Activated T-helper 1 cell treated with Interleukin-2 at 50 U/mL for 16 hours (primary cell): ENCODE data around the gene PTTG1IP.

Experiments used
- DNase-seq: peaks from one replicate; pipeline ENCODE4 v3.0.0-alpha.2; 2020; ENCODE audit warnings: low read depth

Gene PTTG1IP

DNA sequence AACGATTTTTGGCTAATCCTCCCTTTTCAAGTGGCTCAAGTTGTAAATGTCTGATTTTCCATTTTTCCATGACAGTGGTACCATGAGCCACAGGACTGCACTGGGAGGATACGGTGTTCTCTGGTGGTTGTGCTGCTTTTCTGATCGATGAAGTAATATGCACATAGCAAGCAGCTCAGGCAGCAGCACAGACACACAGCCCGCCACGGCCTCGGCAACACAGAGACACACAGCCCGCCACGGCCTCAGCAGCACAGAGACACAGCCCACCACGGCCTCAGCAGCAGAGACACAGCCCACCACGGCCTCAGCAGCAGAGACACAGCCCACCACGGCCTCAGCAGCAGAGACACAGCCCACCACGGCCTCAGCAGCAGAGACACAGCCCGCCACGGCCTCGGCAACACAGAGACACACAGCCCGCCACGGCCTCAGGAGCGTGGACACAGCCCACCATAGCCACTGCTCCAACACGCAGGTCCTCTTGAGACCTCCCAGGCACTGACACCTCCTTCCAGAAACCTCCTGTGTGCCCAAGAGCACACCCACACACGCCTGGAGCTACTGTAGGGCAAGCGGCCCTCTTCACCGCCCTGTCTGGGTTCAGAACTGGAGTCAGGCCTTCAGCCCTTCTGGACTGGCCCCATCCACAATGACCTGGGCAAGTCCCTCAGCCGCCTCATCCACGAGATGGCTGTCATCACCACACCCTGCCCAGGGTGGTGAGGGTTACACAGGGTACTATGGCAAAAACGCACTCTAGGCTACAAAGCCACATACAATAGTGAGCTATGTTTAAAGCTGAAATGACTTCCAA lies 10.4 kb downstream of the PTTG1IP start:
- no peak for DNase-seq

DNA sequence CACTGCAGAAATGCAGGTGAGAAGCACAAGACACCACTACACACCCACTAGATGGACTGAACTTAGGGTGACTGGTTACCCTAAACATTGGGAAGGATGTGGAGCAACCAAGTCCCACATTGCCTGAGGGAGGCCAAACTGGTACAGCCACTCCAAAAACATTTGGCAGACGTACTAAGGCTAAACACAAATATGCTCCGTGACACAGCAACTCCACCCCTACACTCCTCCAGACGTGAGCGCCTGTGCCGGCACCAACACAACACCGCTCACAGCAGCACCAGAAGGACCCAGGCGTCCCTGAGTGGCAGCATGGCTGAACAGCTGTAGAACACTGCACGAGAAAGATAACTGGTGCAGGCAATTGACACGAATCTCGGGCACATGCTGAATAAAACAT lies 14.7 kb downstream of the PTTG1IP start:
- no peak for DNase-seq

DNA sequence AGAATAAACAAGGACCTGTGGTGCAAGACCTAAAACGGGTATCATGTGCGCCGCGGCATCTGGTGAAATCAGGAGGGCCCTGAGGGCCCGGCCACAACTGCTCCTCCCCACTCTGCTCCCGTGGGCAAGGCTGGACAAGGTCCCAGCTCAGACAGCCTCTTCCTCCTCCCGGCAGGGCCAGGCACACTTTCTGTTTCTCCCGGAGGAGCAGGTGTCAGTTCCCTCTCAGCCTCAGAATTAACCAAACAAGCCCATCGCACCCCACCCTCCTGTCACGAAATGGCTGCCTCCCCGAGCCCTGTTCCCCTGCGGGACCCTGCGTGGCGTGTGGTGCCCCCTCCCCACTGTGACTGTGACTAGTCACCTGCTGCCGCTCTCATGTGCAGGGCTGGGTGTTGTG lies 15.2 kb downstream of the PTTG1IP start:
- DNase-seq = no peak

DNA sequence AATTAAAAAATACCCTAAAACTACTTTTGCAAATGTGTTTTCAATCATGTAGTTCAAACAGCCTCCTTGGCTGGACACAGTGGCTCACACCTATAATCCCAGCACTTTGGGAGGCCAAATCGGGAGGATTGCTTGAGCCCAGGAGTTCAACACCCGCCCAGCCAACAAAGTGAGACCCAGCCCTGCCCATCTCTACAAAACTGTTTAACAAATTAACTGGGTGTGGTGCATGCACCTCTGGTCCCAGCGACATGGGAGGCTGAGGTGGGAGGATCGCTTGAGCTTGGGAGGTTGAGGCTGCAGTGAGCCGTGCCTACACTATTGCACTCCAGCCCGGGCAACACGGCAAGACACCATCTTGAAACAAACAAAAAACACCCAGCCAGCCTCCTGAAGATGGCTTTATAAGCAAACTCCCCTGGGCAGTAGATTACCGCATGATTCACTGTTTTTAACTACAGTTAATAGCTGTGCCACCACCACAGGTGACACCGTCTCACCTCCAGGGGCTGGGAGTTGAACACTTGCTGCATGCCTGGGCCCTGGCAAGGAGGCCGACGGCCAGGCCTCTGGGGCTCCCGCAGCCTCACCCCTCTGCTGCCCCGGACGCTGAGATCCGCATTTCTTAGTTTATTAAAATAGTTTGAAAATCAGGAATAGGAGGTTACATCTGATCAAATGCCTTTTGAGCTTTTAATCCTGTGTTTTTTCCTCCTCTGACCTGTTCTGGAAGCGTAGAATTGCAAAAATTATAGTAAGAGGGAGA lies 16.2 kb downstream of the PTTG1IP start:
- no peak for DNase-seq

DNA sequence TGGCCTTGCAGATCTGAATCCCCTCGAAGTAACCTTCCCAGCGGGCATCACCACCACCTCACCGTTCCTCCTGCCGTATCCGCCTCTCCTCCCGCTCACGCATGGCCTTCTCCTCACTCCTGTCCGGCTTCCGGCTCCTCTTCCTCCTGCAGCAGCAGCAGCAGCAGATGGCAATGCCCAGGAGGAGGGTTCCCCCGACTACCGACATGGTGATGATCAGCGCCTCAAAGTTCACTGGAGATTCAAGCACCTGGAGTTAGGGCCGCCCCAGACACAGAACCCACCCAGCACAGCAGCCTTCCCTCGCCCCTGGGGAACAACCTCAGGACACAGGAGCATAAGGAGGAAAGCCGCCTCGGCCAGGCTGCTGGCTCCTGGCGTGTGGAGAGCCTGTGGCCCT lies 17.4 kb downstream of the PTTG1IP start:
- no peak for DNase-seq

DNA sequence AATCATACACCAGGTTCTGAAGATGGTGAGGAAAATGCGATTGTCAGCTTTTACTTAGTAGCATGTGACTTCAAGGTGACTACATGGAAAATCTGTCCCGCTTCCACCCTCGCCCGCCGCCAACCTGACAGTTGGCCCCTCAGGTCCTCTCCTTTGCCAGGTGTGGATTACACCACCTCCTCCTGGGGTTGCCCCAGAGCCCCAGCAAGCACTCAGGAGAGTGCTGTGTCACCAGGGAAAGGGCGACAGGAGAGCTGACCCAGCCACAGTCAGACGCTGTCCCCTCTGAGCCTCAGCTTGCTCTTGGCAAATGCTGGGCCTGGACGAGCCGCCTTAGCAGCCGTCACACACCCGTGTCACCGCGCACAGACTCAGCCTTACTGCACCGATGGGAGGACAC lies 17.9 kb downstream of the PTTG1IP start:
- DNase-seq = no peak

DNA sequence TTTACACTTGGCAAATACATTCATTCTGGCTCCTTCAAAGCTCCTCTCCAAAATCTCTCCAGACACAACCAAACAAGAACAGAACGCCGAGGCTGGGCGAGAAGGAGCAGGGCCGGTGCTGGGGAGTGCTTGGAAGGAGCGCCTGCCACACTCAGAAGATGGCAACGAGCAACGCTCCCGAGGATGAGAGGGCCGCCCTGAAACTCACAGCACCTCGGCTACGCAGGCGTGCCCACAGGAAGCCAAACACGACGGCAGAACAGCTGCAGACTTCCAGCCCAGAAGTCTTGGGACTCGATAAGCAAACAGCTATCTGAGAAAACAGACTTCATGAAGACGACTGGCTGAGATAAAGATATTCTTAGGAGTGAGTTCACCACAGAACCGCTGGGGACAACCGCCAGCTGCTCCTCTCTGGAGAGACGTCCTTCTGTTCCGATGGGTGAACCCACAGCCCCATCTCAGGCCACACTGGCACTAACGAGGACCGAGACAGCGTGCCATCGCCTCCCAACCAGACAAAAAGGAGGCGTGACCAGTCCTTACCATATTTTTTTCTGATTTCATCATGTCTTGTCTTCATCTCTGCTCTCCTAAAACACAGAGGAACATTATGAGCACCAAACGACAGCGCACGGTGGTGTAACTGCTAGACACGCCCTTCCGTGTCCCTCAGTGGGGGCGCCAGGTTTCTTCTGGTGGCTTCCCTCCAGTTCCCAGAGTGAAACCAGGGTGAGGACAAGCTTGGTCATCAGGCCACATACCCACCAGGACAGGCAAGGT lies 18.6 kb downstream of the PTTG1IP start:
- no peak for DNase-seq

DNA sequence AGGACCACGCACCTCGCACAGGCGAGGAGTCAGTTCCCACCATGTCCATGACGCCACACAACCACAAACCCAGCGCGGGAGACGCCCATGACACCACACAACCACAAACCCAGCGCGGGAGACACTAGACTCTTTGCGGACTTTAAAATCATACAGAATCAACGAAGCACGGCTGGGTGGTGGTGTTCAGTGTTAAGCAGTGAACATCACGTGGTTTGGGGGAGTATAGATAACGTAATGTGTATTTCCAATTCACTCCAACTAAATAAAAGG lies 19.2 kb downstream of the PTTG1IP start:
- DNase-seq = no peak

DNA sequence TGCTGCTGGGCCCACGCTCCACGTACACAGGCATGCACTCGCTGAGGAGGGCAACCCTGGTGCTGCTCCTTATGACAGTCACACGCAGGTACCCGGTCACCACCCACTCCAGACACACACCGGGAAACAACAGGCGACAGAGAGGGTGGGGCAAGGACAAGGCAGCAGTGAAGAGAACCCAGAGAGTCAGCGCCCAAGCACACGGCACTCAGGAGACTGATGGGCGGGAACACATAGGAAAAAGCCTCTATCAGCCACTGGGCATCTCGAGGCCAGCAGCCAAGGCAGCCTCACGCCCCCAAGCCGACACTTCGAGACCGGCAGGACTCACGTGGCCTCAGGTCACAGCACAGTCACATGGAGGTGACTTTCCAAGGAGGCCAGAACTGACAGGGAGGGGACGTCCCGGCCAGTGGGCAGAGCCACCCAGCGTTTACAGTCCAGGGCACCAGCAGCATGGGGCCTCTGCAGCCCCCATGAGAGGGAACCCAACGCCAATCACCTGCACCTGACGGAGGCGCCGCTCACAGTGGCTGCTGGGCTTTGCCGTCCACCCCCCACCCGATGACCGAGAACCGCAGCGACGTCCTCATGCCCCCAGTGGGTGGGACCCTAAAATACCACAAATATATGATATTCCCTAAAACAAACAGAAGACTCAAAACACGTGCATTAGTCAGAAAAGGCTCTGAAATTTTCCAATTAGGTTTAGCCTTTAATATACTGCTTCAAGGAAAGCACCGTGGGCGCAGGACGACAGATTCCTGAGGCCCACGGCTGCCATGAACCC lies 19.7 kb downstream of the PTTG1IP start:
- no peak for DNase-seq

DNA sequence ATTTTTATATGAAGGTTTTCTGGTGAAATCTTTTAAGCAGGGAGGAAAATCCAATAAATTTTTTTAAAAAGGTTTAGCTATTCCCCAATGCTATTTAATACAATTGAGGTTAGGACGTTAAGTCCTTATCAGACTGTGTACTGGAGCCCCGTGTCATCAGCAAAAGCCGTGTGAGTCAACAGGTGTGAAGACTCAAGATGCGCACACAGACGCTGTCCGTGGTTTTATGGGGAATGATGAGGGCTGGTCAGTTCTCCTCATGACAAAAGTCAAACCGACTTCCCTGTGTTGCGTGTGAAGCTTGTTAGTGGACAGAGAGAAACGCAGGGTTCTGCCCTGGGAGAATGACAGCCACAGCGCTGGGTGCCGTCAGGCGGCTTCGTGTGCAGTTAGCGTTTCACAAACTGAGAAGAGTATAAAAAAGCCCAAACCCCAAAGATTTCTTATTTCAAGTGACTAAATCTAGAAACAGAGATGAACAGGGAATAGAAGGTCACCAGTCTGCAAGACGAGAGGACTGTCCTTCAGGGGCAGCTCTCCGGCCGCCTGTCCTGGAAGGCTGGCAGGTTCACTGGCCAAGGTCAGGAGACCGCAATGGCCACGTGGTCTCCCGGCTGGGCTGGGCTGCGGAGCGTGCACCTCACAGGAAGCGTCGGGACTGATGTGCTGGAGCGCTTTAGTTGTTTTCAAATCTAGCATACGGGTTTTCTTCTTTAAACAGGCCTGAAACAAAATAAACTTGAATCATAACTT lies 22.4 kb downstream of the PTTG1IP start:
- DNase-seq = no peak

DNA sequence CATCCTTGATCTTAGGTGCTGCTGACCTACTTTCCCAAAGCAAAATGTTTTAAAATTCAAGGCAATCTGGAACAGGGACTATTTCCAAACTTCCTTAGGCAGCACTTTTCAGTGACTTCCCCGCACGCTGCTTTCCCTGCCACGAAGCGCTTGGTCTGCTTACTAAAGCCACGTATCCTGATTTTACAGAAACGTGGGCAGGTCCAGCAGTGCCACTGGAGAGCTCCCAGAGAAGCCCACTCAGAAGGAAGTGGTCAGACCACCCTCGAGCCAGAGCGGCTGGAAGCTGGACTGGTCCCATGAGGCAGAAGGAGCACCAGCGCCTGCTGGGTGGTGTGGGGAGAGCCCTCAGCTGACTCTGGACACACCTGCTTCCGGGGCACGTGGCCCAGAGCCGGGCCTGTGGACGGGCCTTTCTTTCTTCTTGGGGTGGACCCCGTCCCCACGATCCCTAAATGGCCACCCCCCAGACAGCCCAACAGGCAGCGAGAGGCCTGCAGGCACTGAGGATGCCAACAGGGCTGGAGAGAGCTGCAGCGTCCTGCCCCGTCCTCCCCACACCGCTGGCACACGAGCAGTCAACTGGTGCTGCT lies 23.2 kb downstream of the PTTG1IP start:
- no peak for DNase-seq

DNA sequence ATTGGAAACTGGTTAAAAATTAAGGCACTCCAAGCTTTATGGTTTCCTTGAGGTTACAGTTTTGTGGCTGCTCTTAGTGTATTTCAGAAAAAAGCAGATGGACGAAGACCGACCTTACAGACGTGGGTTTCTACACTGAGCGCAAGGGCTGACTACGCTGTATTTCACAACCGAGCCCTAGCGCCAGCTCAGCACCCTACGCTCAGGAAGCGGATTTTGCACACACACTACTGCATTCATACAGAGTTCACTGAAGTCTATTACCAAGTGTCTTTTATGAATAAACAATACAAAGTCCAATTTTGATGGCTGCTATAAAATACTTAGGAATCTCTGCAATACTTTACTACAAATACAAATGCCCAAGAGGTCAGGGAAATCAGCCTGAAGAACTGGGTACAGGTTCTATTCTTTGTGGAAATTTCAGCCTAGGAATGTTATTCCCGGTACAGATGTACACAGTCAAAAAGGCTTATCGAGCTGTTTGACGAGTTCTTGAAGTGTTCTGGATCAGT lies 23.8 kb downstream of the PTTG1IP start:
- DNase-seq = no peak

DNA sequence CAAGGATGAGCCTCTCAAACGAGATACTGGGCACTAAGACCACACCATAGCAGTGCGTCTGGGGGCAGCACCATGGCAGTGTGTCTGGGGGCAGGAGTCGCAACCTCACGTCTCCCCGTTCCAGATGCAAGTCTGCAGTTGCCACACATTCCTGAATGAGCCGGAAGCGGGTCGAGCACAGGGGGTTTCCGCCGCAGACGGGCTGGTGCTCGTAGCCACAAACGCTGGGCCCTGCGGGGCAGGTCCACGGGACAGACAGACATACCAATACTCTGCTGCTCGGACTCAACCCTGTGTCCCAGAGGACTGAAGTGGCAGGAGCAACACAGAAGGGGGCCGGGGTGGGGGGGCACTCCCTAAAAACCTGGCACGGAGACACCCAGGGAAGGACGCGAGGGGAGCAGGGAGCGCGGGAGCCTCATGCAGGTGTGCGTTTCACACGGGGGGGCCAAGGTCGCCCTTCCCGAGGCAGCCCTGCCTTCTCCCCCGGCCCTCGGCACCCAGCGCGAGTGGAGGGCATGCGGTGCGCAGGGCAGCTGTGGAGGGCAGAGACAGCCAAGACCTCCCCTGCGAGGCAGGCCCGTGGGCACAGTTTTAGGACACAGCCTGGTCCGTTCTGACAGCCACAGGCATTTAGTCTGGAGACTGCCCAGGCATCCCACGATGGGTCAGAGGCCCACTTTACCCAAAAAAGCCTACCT lies 24.5 kb downstream of the PTTG1IP start:
- DNase-seq = no peak

DNA sequence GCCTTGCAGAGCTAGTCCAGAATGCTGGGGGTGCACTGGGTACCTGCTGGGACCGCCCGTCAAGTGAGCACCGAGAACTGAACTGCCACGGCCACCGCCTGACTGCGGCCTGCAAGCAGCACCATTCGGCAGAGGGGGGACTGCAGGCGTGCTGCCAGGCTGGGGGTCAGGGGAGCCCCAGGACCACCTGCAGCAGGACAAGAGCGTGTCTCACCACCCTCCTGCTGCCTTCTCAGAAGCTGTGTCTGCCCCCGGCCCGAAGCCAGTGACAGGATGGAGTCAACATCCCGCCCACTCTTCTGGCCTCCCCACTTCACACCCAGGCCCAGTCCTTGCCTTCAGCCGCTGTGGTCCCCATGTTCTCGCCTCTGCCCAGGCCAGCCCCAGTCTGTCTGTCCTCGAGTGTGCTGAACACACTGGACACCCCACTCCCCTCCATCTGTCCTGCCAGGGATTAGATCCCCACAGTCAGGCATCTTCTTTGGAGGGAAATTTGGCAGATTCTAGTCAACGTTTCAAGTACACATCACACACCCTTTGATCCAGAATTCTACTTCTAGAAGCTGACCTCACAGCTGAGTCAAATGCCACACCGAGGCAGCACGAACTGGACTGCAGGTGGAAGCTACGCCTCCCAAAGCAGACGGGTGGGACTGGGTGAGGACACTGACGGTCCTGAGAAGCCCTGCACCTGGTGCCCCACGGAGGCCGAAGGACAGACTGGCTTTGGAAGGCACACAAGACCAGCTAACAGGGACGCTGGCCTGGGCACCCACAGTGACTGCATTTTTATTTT lies 26.0 kb downstream of the PTTG1IP start:
- DNase-seq = no peak

DNA sequence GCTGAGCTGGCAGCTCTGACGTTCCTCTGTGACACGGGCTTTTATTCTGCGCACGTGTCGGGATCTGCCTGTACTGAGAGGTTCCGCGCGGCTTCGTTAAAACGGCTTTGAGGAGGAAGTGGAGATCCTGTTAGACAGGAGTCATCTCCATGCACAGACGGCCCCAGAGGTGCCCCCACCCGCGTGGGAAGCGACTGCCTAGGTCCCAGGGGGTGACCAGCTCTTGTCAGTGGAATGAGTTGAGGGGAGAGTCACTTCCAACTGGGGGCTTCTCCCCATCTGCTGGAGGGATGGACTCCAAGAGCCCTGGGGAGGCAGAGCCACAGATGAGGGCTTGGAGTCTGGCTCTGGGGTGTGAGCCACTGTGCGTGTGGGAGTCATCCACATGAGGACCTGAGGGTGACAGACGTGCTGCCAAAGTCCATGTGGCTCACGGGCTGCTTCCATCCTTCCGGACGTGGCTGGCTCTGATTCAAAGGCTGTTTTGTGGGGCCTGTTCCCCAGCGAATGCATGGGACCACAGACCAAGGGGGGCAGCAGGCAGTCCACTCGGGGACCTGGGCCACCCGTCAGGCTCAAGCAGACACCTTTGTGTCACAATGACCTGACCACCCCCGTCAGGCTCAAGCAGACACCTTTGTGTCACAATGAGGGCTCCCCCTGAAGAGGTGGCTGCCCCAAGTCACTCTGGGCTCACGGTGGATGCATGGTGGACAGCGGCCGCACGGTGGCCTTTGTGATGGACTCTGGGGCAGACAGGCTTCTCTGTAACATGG lies 26.8 kb downstream of the PTTG1IP start:
- DNase-seq = no peak

DNA sequence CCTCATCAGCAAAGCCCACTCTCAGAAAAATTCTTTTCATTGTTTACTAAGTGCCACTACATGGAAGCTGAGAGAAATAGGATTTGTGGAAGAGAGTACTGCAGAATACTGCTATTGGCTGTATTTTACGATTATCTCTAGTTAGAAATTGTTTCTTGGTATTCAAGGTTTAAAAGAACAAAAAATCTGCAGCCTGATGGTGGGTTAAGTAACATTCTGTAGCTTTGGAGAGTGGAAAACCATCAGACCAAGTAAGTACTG lies 27.3 kb downstream of the PTTG1IP start:
- no peak for DNase-seq

DNA sequence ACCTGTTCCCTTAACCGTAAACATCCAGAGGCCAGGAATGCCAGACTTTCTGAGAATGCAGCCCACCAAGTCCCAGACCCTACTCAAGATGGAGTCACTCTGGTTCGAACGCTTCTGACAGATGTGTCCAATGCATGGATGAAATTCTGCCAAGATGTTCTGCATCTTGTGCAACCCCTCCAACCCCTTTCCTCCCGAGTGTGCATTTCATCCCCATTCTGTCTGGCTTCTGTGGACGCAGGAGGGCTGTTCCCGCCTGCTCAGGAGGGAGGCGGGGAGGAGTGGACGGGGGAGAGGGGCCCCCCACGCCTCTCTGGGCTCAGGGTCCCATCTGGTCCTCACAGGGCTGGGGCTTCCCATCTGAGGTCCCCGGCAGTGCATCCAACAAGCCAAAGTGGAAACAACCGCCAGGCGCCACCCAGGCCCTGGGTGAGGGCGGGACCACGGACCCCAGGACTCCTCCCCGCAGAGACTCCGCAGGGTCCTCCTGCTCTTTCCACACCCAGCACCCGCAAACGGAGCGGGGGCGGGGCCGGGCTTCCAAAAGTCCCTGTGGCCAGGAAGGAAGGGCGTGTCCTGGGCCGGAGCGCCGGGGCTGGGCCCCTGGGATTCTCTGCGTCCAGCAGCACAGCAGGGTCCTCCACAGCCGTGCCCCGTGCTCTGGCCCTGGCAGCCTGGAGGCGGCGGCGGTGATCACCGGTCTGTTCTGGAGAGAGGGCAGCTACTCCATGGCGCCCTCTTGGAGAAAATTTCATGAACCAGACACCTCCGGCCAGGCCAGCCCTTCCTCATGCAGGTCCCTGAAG lies 27.9 kb downstream of the PTTG1IP start:
- peak; percentile 33 for DNase-seq

DNA sequence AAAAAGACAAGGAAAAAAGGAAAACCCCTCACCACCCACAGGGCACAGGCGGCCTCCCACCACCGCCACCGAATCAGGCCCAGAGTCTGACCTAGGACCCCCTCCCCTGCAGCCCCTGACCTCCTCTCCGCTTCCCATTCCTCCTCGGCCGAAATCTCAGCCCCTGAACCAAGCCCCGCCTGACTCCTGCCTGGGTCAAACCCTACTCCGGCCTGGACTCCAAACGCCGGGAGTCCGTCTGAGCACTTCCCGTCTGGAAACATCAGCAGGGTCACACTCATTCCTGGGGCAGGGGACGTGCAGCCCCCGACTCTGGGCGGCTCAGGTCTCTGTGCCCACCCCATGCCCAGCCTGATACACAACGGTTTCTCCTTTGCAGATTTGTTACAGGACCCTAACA lies 29.2 kb downstream of the PTTG1IP start:
- no peak for DNase-seq
